Neuronal stem cell (in vitro differentiated cells): Measurements from ENCODE around the gene RNASE8.

Source experiments
- DNase-seq: peaks from one replicate; pipeline ENCODE4 v3.0.0-alpha.2; 2013; ENCODE audit warnings: low spot score
- H2AFZ ChIP-seq: one replicate; pipeline ENCODE4 v1.6.1; 2013; ENCODE audit warnings: mild to moderate bottlenecking, low read length, inconsistent platforms
- H2AK5ac ChIP-seq: 2 replicates; pipeline ENCODE4 v1.6.1; 2013; ENCODE audit warnings: low read depth, mild to moderate bottlenecking, inconsistent platforms, low read length, moderate library complexity, mixed read lengths
- H2BK120ac ChIP-seq: 2 replicates; pipeline ENCODE4 v1.6.1; 2013; ENCODE audit warnings: low read depth, mild to moderate bottlenecking, inconsistent platforms, low read length, moderate library complexity, mixed read lengths
- H2BK12ac ChIP-seq: one replicate; pipeline ENCODE4 v1.6.1; 2013; ENCODE audit warnings: low read length, inconsistent platforms
- H2BK15ac ChIP-seq: 2 replicates; pipeline ENCODE4 v1.6.1; 2013; ENCODE audit warnings: mild to moderate bottlenecking, low read length, inconsistent platforms, mixed read lengths
- H2BK5ac ChIP-seq: one replicate; pipeline ENCODE4 v1.6.1; 2013; ENCODE audit warnings: inconsistent platforms, mild to moderate bottlenecking, low read length, moderate library complexity
- H3K14ac ChIP-seq: one replicate; pipeline ENCODE4 v1.6.1; 2013; ENCODE audit warnings: low read length, inconsistent platforms
- H3K18ac ChIP-seq: 2 replicates; pipeline ENCODE4 v1.6.1; 2013; ENCODE audit warnings: low read length, inconsistent platforms
- H3K23ac ChIP-seq: 2 replicates; pipeline ENCODE4 v1.6.1; 2013; ENCODE audit warnings: low read depth, mild to moderate bottlenecking, mixed read lengths, low read length, inconsistent platforms; ENCODE audit not compliant: poor library complexity
- H3K27ac ChIP-seq: replicated peaks from 3 replicates; pipeline ENCODE4 v1.5.1; 2013; ENCODE audit warnings: low read length, inconsistent platforms
- H3K27me3 ChIP-seq, 3 experiments: 2 replicates each; pipeline ENCODE4 v1.6.1; 2013; ENCODE audit warnings: low read length in 3 of 3, mild to moderate bottlenecking in 2 of 3, inconsistent platforms in 1 of 3, low read depth in 1 of 3, mixed read lengths in 1 of 3, moderate library complexity in 1 of 3; ENCODE audit not compliant: control insufficient read depth in 3 of 3, insufficient read depth in 3 of 3
- H3K36me3 ChIP-seq, 2 donors: replicated peaks in 1 of 2; 2 replicates each; pipeline ENCODE4 v1.6.1; 2013; ENCODE audit warnings: low read length in 2 of 2; ENCODE audit not compliant: control insufficient read depth in 2 of 2, insufficient read depth in 2 of 2
- H3K4ac ChIP-seq: 2 replicates; pipeline ENCODE4 v1.6.1; 2013; ENCODE audit warnings: inconsistent platforms, mild to moderate bottlenecking, low read length, moderate library complexity
- H3K4me1 ChIP-seq, 2 donors: 1 replicate in 1 of 2; 2 replicates in 1 of 2; pipeline ENCODE4 v1.6.1; 2013; ENCODE audit warnings: low read length in 2 of 2, low read depth in 1 of 2; ENCODE audit not compliant: control insufficient read depth in 2 of 2, insufficient read depth in 1 of 2
- H3K4me2 ChIP-seq: one replicate; pipeline ENCODE4 v1.6.1; 2013; ENCODE audit warnings: mild to moderate bottlenecking, low read length, inconsistent platforms; ENCODE audit not compliant: insufficient read depth, poor library complexity, severe bottlenecking
- H3K4me3 ChIP-seq, 2 donors: 2 replicates each; pipeline ENCODE4 v1.5.1; 2013; ENCODE audit warnings: low read length in 2 of 2, mild to moderate bottlenecking in 2 of 2, inconsistent platforms in 1 of 2, moderate library complexity in 1 of 2
- H3K79me1 ChIP-seq: one replicate; pipeline ENCODE4 v1.6.1; 2013; ENCODE audit warnings: low read depth, mild to moderate bottlenecking, inconsistent platforms, low read length, moderate library complexity
- H3K9ac ChIP-seq: one replicate; pipeline ENCODE4 v1.6.1; 2013; ENCODE audit warnings: mild to moderate bottlenecking, low read depth, low read length, inconsistent platforms; ENCODE audit not compliant: poor library complexity
- H3K9me3 ChIP-seq, 2 donors: replicated peaks in 1 of 2; 2 replicates each; pipeline versions ENCODE3 to v1.6.1; 2013; ENCODE audit warnings: low read length in 2 of 2, mild to moderate bottlenecking in 2 of 2, inconsistent platforms in 1 of 2, low read depth in 1 of 2, mixed read lengths in 1 of 2, moderate library complexity in 1 of 2; ENCODE audit not compliant: control insufficient read depth in 2 of 2, insufficient read depth in 1 of 2
- H4K8ac ChIP-seq: one replicate; pipeline ENCODE4 v1.6.1; 2013; ENCODE audit warnings: low read depth, mild to moderate bottlenecking, inconsistent platforms, low read length, moderate library complexity
- H4K91ac ChIP-seq: one replicate; pipeline ENCODE4 v1.6.1; 2013; ENCODE audit warnings: low read length, low read depth, mild to moderate bottlenecking, inconsistent platforms; ENCODE audit not compliant: poor library complexity
- WGBS, 2 donors: extraction: QIAGEN DNeasy Blood & Tissue Kit; methylation state at CpG; one replicate each; pipeline ENCODE4 v1.1.7; 2013; ENCODE audit warnings: missing lambda C conversion rate in 2 of 2, mixed read lengths in 1 of 2; ENCODE audit not compliant: insufficient read length in 2 of 2, insufficient replicate concordance in 1 of 2; ENCODE audit errors: extremely low coverage in 2 of 2; 5-methylcytosine and 5-hydroxymethylcytosine counted together

RNASE8 gene

GRCh38 chr14:21084998-21085853, 27.6 kb downstream of the RNASE8 start:
- Histone ChIP-seq H3K4me3 (no peak overlapping the region), H3K14ac (no peak overlapping the region), H3K27me3 (no peaks in the 10 kb centered on the region), H3K4ac (no peak overlapping the region), H4K91ac (no peak overlapping the region), H3K4me2 (no peak overlapping the region), H3K79me1 (no peaks in the 10 kb centered on the region), H2AK5ac (no peak overlapping the region), H3K4me1 (peaks cover 10 to 11% of the 10 kb centered on the region in 2 donors), H2BK15ac (no peak overlapping the region), H2AFZ (no peak overlapping the region), H2BK12ac (no peak overlapping the region), H3K9me3 (peaks cover 0 to 8% of the 10 kb centered on the region in 2 donors), H3K18ac (no peak overlapping the region), H2BK120ac (no peak overlapping the region), H3K9ac (no peak overlapping the region), H2BK5ac (no peak overlapping the region), H3K36me3 (peaks cover 66 to 92% of the 10 kb centered on the region in 2 donors), H4K8ac (no peak overlapping the region), H3K27ac (no peak overlapping the region), H3K23ac (no peak overlapping the region)
- WGBS, 2 donors, result no CpG with 5 or more reads among the region's 17 CpGs
- no peak for DNase-seq

- H3K14ac ChIP-seq, result no peak overlapping the region
- no peak overlapping the region for H4K8ac ChIP-seq
- H3K27me3 ChIP-seq, result no peaks in the 10 kb centered on the region
- H2BK12ac ChIP-seq, result no peak overlapping the region
- H3K18ac ChIP-seq, result peak overlapping the region; percentile 74
- peaks cover 10 to 11% of the 10 kb centered on the region in 2 donors for H3K4me1 ChIP-seq
- peak overlapping the region; percentile 48 for H3K27ac ChIP-seq
- no peak overlapping the region for H3K4ac ChIP-seq
- H2BK120ac ChIP-seq, result no peak overlapping the region
- H2AK5ac ChIP-seq, result peak overlapping the region; percentile 69
- no peak overlapping the region for H2BK15ac ChIP-seq
- WGBS, 2 donors, result no CpG with 5 or more reads among the region's 4 CpGs
- no peak overlapping the region for H2AFZ ChIP-seq
- DNase-seq, result no peak
- peak overlapping the region; percentile 31 for H3K9ac ChIP-seq
- peaks cover 69 to 92% of the 10 kb centered on the region in 2 donors for H3K36me3 ChIP-seq
- H3K9me3 ChIP-seq, result peaks cover 0 to 8% of the 10 kb centered on the region in 2 donors
- no peak overlapping the region for H4K91ac ChIP-seq
- H3K23ac ChIP-seq, result peak overlapping the region; percentile 61
- H3K79me1 ChIP-seq, result peaks cover 3% of the 10 kb centered on the region
- H3K4me3 ChIP-seq, result peak overlapping the region in 1 of 2 donors; percentile 27
- H3K4me2 ChIP-seq, result no peak overlapping the region
- no peak overlapping the region for H2BK5ac ChIP-seq
Observed at GRCh38 chr14:21086908-21087293, 29.3 kb downstream of the RNASE8 start.

- WGBS, 2 donors, result no CpG with 5 or more reads among the region's 19 CpGs
Observed at GRCh38 chr14:21087294-21088091, 29.9 kb downstream of the RNASE8 start.

GRCh38 chr14:21088687-21089086, 31.1 kb downstream of the RNASE8 start:
- Histone ChIP-seq H3K9me3 (peaks cover 0 to 8% of the 10 kb centered on the region in 2 donors), H3K36me3 (peaks cover 71 to 94% of the 10 kb centered on the region in 2 donors), H3K27ac (peak overlapping the region; percentile 20), H3K4me1 (peaks cover 21 to 23% of the 10 kb centered on the region in 2 donors), H3K14ac (no peak overlapping the region), H3K18ac (no peak overlapping the region), H3K4me3 (no peak overlapping the region), H2AFZ (no peak overlapping the region), H2BK120ac (no peak overlapping the region), H3K27me3 (no peaks in the 10 kb centered on the region), H2BK12ac (no peak overlapping the region), H3K4me2 (no peak overlapping the region), H4K91ac (no peak overlapping the region), H2AK5ac (no peak overlapping the region), H3K79me1 (peaks cover 11% of the 10 kb centered on the region), H3K9ac (no peak overlapping the region), H3K4ac (no peak overlapping the region), H3K23ac (no peak overlapping the region), H2BK15ac (no peak overlapping the region), H2BK5ac (no peak overlapping the region), H4K8ac (no peak overlapping the region)
- WGBS, 2 donors, result no CpG with 5 or more reads among the region's 4 CpGs
- no peak for DNase-seq

More at GRCh38 chr14:21087294-21088091, 29.9 kb downstream of the RNASE8 start:
- H3K4me2 ChIP-seq, result no peak overlapping the region
- no peak overlapping the region for H2BK15ac ChIP-seq
- peak; percentile 74 for DNase-seq
- peak overlapping the region; percentile 31 for H3K9ac ChIP-seq
- peak overlapping the region; percentile 39 for H3K18ac ChIP-seq
- H3K27me3 ChIP-seq, result no peaks in the 10 kb centered on the region
- H3K4me1 ChIP-seq, result peaks cover 11 to 12% of the 10 kb centered on the region in 2 donors
- H3K79me1 ChIP-seq, result peaks cover 6% of the 10 kb centered on the region
- no peak overlapping the region for H4K91ac ChIP-seq
- no peak overlapping the region for H2BK120ac ChIP-seq
- peaks cover 68 to 92% of the 10 kb centered on the region in 2 donors for H3K36me3 ChIP-seq
- H2BK12ac ChIP-seq, result no peak overlapping the region
- peaks cover 0 to 8% of the 10 kb centered on the region in 2 donors for H3K9me3 ChIP-seq
- no peak overlapping the region for H2AFZ ChIP-seq
- H2BK5ac ChIP-seq, result no peak overlapping the region
- no peak overlapping the region for H3K14ac ChIP-seq
- no peak overlapping the region for H3K4me3 ChIP-seq
- peak overlapping the region; percentile 48 for H3K27ac ChIP-seq
- no peak overlapping the region for H3K4ac ChIP-seq
- H4K8ac ChIP-seq, result no peak overlapping the region
- H3K23ac ChIP-seq, result peak overlapping the region; percentile 61
- H2AK5ac ChIP-seq, result peak overlapping the region; percentile 69
